Colonic mucosa (tissue), 4 donors: ENCODE results near the gene PLOD3. TPM values are rescaled to one million over a fixed set of nuclear protein-coding genes. Genes with fewer than 3 reads are reported as not detected.
A peak's percentile ranks its signal among the peaks of the same experiment; 100 is the strongest.
"Not testable (repeated sequence)": the region's sequence is repeated elsewhere in the genome, so short reads cannot be mapped to it uniquely, and the experiment has no call there.

Source experiments
- DNase-seq: peaks from one replicate; pipeline ENCODE4 v3.0.0-alpha.2; 2020
- H3K27ac ChIP-seq: fragments of 200-600 bp; one replicate; pipeline ENCODE4 v1.8.0; 2021
- H3K27me3 ChIP-seq: fragments of 200-600 bp; one replicate; pipeline ENCODE4 v1.8.0; 2021
- H3K36me3 ChIP-seq: fragments of 200-600 bp; one replicate; pipeline ENCODE4 v1.8.0; 2021
- H3K4me1 ChIP-seq: fragments of 200-600 bp; one replicate; pipeline ENCODE4 v1.8.0; 2021; ENCODE audit warnings: mild to moderate bottlenecking
- H3K4me3 ChIP-seq: fragments of 200-600 bp; one replicate; pipeline ENCODE4 v1.8.0; 2021
- H3K9ac ChIP-seq, 2 donors: one replicate each; pipeline ENCODE4 v1.7.0; 2013; ENCODE audit warnings: control low read depth in 2 of 2, low read depth in 2 of 2, low read length in 2 of 2
- H3K9me3 ChIP-seq: fragments of 200-600 bp; one replicate; pipeline ENCODE4 v1.8.0; 2021
- CTCF ChIP-seq: fragments of 200-600 bp; IDR thresholded peaks from one replicate; pipeline ENCODE4 v1.8.0; 2022; ENCODE audit warnings: antibody characterized with exemption, mild to moderate bottlenecking
- intact Hi-C: fragments of 100-400 bp; cut with DNase I; formaldehyde crosslinking; loops from one replicate; pipeline ENCODE4 v1.14.1; 2022
- total RNA-seq, 2 donors: library from RNA; stranded (reverse); fragmentation: NEBNext Ultra II Directional in 1 of 2; extraction: Animal tissue kit (Norgen Biotek cat#: 25700) in 1 of 2; gene quantifications; one replicate each; pipeline ENCODE4 v1.2.1, GENCODE V29; 2021
- donor health status: healthy.
- donor health status: DM: no; HTN: no; CAD: no.
- donor health status: DM: no; HTN: no; CAD: no.

The PLOD3 gene
- 100 to 1,000 TPM in 1 of 2 donors, 10 to 100 TPM in 1; 67.9 to 149 TPM for total RNA-seq

GRCh38 chr7:101217388-101218235, at the start of gene PLOD3, which contains the start of gene ZNHIT1:
TSS of gene PLOD3 (minus strand) at chr7:101217581. CDS start at chr7:101217274, 307 bp downstream.
TSS of gene ZNHIT1 (plus strand) at chr7:101218165. CDS start at chr7:101218196, 31 bp downstream.
- H3K9ac ChIP-seq: peak within 1 kb of the TSS; percentile 89

GRCh38 chr7:101265622-101266516, 48.5 kb upstream of the PLOD3 start:
- no peak for DNase-seq
- intact Hi-C loops: no loop called here
- no peaks in the 10 kb centered on the region for H3K9me3 ChIP-seq
- no peak overlapping the region for H3K4me3 ChIP-seq
- no peaks in the 10 kb centered on the region for H3K36me3 ChIP-seq
- no peaks in the 10 kb centered on the region for H3K27me3 ChIP-seq
- H3K9ac ChIP-seq: no peak overlapping the region
- no peak overlapping the region for H3K27ac ChIP-seq
- TF ChIP-seq CTCF: no peak
- H3K4me1 ChIP-seq: no peaks in the 10 kb centered on the region

More at GRCh38 chr7:101217388-101218235, at the start of gene PLOD3, which contains the start of gene ZNHIT1:
- intact Hi-C loops: no loop called here
- no peaks in the 10 kb centered on the region for H3K9me3 ChIP-seq
- H3K27ac ChIP-seq: peak within 1 kb of the TSS; percentile 97
- peaks cover 5% of the 10 kb centered on the region for H3K4me1 ChIP-seq
- TF ChIP-seq CTCF: no peak
- H3K36me3 ChIP-seq: no peaks in the 10 kb centered on the region
- H3K27me3 ChIP-seq: no peaks in the 10 kb centered on the region
- DNase-seq: peak; percentile 97
- H3K4me3 ChIP-seq: peak within 1 kb of the TSS; percentile 77

- intact Hi-C loops, H3K27ac ChIP-seq, H3K9me3 ChIP-seq, H3K4me1 ChIP-seq, H3K9ac ChIP-seq, H3K27me3 ChIP-seq, DNase-seq, H3K4me3 ChIP-seq, H3K36me3 ChIP-seq: not testable (repeated sequence)
These were observed 46.8 kb upstream of the PLOD3 start for GRCh38 chr7:101264102-101264706.

GRCh38 chr7:101258243-101258731, 40.9 kb upstream of the PLOD3 start:
- Histone ChIP-seq H3K9ac (no peak overlapping the region), H3K27me3 (no peaks in the 10 kb centered on the region), H3K9me3 (no peaks in the 10 kb centered on the region), H3K27ac (no peak overlapping the region), H3K4me1 (no peaks in the 10 kb centered on the region), H3K36me3 (no peaks in the 10 kb centered on the region), H3K4me3 (no peak overlapping the region)
- intact Hi-C loops: no loop called here
- no peak for DNase-seq
- TF ChIP-seq CTCF: no peak

GRCh38 chr7:101255796-101256195, 38.4 kb upstream of the PLOD3 start:
- no peaks in the 10 kb centered on the region for H3K9me3 ChIP-seq
- TF ChIP-seq CTCF: no peak
- H3K27ac ChIP-seq: no peak overlapping the region
- H3K4me3 ChIP-seq: no peak overlapping the region
- intact Hi-C loops: no loop called here
- no peaks in the 10 kb centered on the region for H3K27me3 ChIP-seq
- DNase-seq: no peak
- H3K36me3 ChIP-seq: no peaks in the 10 kb centered on the region
- H3K9ac ChIP-seq: no peak overlapping the region
- peaks cover 3% of the 10 kb centered on the region for H3K4me1 ChIP-seq

- DNase-seq, H3K27ac ChIP-seq, H3K9me3 ChIP-seq, H3K27me3 ChIP-seq, H3K36me3 ChIP-seq, H3K4me1 ChIP-seq, intact Hi-C loops, H3K9ac ChIP-seq: not testable (repeated sequence)
- peak overlapping the region; percentile 97 for H3K4me3 ChIP-seq
These were observed 35.8 kb upstream of the PLOD3 start for GRCh38 chr7:101253199-101253598.
